Muscle of leg (tissue), 11 donors: ENCODE data around the gene PTPRN2. TPM values are rescaled to one million over a fixed set of nuclear protein-coding genes. Genes with fewer than 3 reads are reported as not detected.

Experiments
- DNase-seq: peaks from one replicate; pipeline ENCODE4 v3.0.0; 2013
- H3K27ac ChIP-seq: one replicate; pipeline ENCODE4 v1.5.1; 2013; ENCODE audit warnings: mild to moderate bottlenecking, low read length, control low read depth
- H3K27me3 ChIP-seq: one replicate; pipeline ENCODE4 v1.6.1; 2013; ENCODE audit warnings: low read length; ENCODE audit not compliant: control insufficient read depth, insufficient read depth
- H3K36me3 ChIP-seq: one replicate; pipeline ENCODE4 v1.6.1; 2013; ENCODE audit warnings: low read length; ENCODE audit not compliant: control insufficient read depth, insufficient read depth
- H3K4me1 ChIP-seq: one replicate; pipeline ENCODE4 v1.6.1; 2013; ENCODE audit warnings: low read length; ENCODE audit not compliant: control insufficient read depth, insufficient read depth
- H3K4me3 ChIP-seq: one replicate; pipeline ENCODE4 v1.5.1; 2013; ENCODE audit warnings: low read length, control low read depth
- H3K9me3 ChIP-seq: replicated peaks from 2 replicates; pipeline ENCODE4 v1.6.1; 2013; ENCODE audit warnings: low read depth, low read length; ENCODE audit not compliant: control insufficient read depth
- WGBS: methylation state at CpG from one replicate; pipeline ENCODE4 v1.1.5; 2013; ENCODE audit warnings: missing lambda C conversion rate; ENCODE audit not compliant: insufficient coverage; 5-methylcytosine and 5-hydroxymethylcytosine counted together
- polyA plus RNA-seq, 8 donors: library from polyadenylated mRNA; unstranded; fragments of 120-200 nt; gene quantifications; one replicate each; pipeline versions ENCODE4 v1.2.1 to v1.2.3, GENCODE V29; 2013; ENCODE audit warnings: inconsistent platforms in 1 of 8, low replicate concordance in 1 of 8; ENCODE audit not compliant: insufficient read length in 8 of 8, insufficient read depth in 1 of 8
- total RNA-seq: library from RNA; stranded (reverse); fragments of 120-200 nt; gene quantifications from one replicate; pipeline ENCODE4 v1.2.4, GENCODE V29; 2013

Gene PTPRN2
- total and polyA plus RNA-seq, 9 donors: 1.4 to 2.9 (median 2.3) TPM

GRCh38 chr7:157819455-157819807, 768.2 kb downstream of the PTPRN2 start:
- H3K27ac ChIP-seq: no peak overlapping the region
- H3K4me3 ChIP-seq: no peak overlapping the region
- H3K36me3 ChIP-seq: no peaks in the 10 kb centered on the region
- no peaks in the 10 kb centered on the region for H3K4me1 ChIP-seq
- H3K27me3 ChIP-seq: no peaks in the 10 kb centered on the region
- DNase-seq: no peak
- 75% methylated on average over 7 of the region's 21 CpGs for WGBS
- no peaks in the 10 kb centered on the region for H3K9me3 ChIP-seq

GRCh38 chr7:157818701-157819454, 768.7 kb downstream of the PTPRN2 start:
- 72% methylated on average over 13 of the region's 20 CpGs for WGBS
- H3K36me3 ChIP-seq: no peaks in the 10 kb centered on the region
- H3K27ac ChIP-seq: no peak overlapping the region
- H3K4me3 ChIP-seq: no peak overlapping the region
- DNase-seq: no peak
- H3K27me3 ChIP-seq: no peaks in the 10 kb centered on the region
- H3K9me3 ChIP-seq: no peaks in the 10 kb centered on the region
- no peaks in the 10 kb centered on the region for H3K4me1 ChIP-seq

GRCh38 chr7:157817944-157818700, 769.5 kb downstream of the PTPRN2 start:
- Histone ChIP-seq H3K4me1 (no peaks in the 10 kb centered on the region), H3K36me3 (no peaks in the 10 kb centered on the region), H3K4me3 (no peak overlapping the region), H3K9me3 (no peaks in the 10 kb centered on the region), H3K27me3 (no peaks in the 10 kb centered on the region), H3K27ac (no peak overlapping the region)
- DNase-seq: no peak
- 72% methylated on average over 13 of the region's 13 CpGs for WGBS

DNA sequence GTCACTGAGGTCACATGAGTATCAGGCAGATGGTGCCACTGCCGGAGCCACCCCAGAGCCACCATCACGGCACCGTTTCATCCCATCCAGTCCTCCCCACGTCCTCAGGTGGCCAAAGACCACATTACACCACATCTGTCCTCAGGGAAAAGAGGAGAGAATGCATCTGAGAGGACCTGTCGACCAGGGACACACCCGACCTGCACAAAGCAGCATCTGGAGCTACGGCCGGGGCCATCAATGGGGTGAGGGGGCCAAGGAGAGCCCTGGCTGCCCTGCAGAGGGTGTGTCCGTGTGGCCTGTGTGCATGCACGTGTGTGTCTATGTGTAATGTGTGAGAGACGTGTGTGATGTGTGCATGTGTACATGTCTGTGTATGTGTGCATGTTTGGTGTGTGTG, 770.2 kb downstream of the PTPRN2 start:
- H3K27me3 ChIP-seq: no peaks in the 10 kb centered on the region
- H3K4me3 ChIP-seq: no peak overlapping the region
- no peak for DNase-seq
- WGBS: 75% methylated on average over 5 of the region's 11 CpGs
- no peak overlapping the region for H3K27ac ChIP-seq
- H3K4me1 ChIP-seq: no peaks in the 10 kb centered on the region
- no peaks in the 10 kb centered on the region for H3K9me3 ChIP-seq
- no peaks in the 10 kb centered on the region for H3K36me3 ChIP-seq

DNA sequence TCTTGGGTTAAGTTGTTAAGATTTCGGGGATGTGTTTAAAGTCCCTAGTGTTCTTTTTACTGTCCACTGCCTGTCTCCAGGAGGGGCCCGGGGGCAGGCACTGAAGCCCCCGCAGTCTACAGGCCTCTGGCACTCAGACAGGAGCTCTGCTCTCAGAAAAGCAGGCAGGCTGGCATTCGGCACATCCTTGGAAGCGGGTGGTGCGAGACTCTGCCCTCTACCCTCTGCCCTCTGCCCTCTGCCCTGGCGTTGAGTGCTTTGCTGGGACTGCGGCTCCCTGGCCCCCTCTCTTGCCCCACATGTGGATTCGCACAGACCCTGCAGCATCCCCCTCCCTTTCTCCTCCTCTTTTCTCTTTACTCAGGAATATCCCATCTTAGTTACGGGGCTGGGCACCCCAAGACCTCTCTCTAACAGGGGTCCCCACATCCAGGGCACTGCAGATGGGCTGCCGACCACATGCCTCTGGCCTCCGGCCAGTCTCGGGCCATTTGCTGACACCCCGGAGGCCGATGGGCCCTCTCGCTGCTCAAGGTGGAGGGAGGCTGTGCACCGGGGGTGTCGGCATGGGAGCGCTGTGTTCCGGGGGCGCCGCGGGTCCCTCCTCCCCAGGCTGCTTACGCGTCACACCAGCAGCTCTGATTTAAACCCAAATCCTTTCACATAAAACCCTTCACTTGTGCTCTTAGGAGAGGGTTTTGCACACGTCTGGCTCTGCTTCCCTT, 770.9 kb downstream of the PTPRN2 start:
- Histone ChIP-seq H3K27me3 (no peaks in the 10 kb centered on the region), H3K4me3 (no peak overlapping the region), H3K36me3 (no peaks in the 10 kb centered on the region), H3K27ac (no peak overlapping the region), H3K9me3 (no peaks in the 10 kb centered on the region), H3K4me1 (no peaks in the 10 kb centered on the region)
- no peak for DNase-seq
- 76% methylated on average over 21 of the region's 26 CpGs for WGBS

DNA sequence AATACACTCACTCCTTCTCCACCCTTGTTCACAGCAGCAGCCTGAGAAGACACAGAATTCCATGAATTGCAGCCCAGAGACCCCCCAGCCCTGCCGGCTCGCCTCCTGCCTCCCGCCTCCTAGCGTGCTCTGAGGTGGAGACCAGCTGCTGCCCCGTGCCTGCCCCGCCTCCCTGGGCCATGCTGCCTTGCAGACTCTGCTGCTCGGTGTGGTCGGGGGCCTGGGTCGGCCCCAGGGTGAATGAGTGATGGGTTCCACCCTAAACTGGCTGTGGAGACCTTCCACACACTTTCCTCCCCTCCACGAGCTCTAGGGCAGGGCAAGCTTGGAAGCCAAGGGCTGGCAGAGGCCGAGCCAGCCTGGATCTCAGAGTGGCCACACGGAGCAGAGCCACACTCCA, 771.5 kb downstream of the PTPRN2 start:
- no peak for DNase-seq
- H3K4me1 ChIP-seq: no peaks in the 10 kb centered on the region
- H3K9me3 ChIP-seq: no peaks in the 10 kb centered on the region
- WGBS: no CpG with 5 or more reads among the region's 12 CpGs
- no peak overlapping the region for H3K4me3 ChIP-seq
- H3K36me3 ChIP-seq: no peaks in the 10 kb centered on the region
- no peaks in the 10 kb centered on the region for H3K27me3 ChIP-seq
- no peak overlapping the region for H3K27ac ChIP-seq

GRCh38 chr7:157815706-157816022, 772.0 kb downstream of the PTPRN2 start:
- no peaks in the 10 kb centered on the region for H3K4me1 ChIP-seq
- no peak overlapping the region for H3K4me3 ChIP-seq
- H3K36me3 ChIP-seq: no peaks in the 10 kb centered on the region
- no peaks in the 10 kb centered on the region for H3K9me3 ChIP-seq
- H3K27me3 ChIP-seq: no peaks in the 10 kb centered on the region
- H3K27ac ChIP-seq: no peak overlapping the region
- WGBS: 79% methylated on average over 10 of the region's 10 CpGs
- no peak for DNase-seq

- no peaks in the 10 kb centered on the region for H3K36me3 ChIP-seq
- no peaks in the 10 kb centered on the region for H3K4me1 ChIP-seq
- no peak for DNase-seq
- H3K9me3 ChIP-seq: no peaks in the 10 kb centered on the region
- no peak overlapping the region for H3K27ac ChIP-seq
- H3K27me3 ChIP-seq: no peaks in the 10 kb centered on the region
- H3K4me3 ChIP-seq: no peak overlapping the region
- WGBS: 82% methylated on average over 27 of the region's 28 CpGs
Measured at GRCh38 chr7:157814931-157815705, 772.5 kb downstream of the PTPRN2 start.

- H3K27me3 ChIP-seq: no peaks in the 10 kb centered on the region
- no peaks in the 10 kb centered on the region for H3K36me3 ChIP-seq
- WGBS: 71% methylated on average over 38 of the region's 46 CpGs
- H3K27ac ChIP-seq: no peak overlapping the region
- no peaks in the 10 kb centered on the region for H3K9me3 ChIP-seq
- no peak overlapping the region for H3K4me3 ChIP-seq
- no peaks in the 10 kb centered on the region for H3K4me1 ChIP-seq
- DNase-seq: no peak
Measured at GRCh38 chr7:157813741-157814661, 773.6 kb downstream of the PTPRN2 start.
